Trophoblast cell (in vitro differentiated cells and primary cell): ENCODE results near the gene N4BP2L2.

ENCODE experiments used
- DNase-seq, 2 donors: peaks; one replicate each; pipeline ENCODE4 v3.0.0-alpha.2; 2016
- H2AFZ ChIP-seq: 2 replicates; pipeline ENCODE4 v1.6.1; 2013; ENCODE audit warnings: low read length, moderate library complexity, mild to moderate bottlenecking; ENCODE audit not compliant: insufficient read depth, poor library complexity
- H2AK5ac ChIP-seq: 2 replicates; pipeline ENCODE4 v1.6.1; 2013; ENCODE audit warnings: mild to moderate bottlenecking, low read length
- H2BK120ac ChIP-seq: 2 replicates; pipeline ENCODE4 v1.6.1; 2013; ENCODE audit warnings: low read length, mild to moderate bottlenecking, moderate library complexity; ENCODE audit not compliant: insufficient read depth, poor library complexity
- H2BK12ac ChIP-seq: 2 replicates; pipeline ENCODE4 v1.6.1; 2013; ENCODE audit warnings: mild to moderate bottlenecking, low read length, moderate library complexity
- H2BK5ac ChIP-seq: 2 replicates; pipeline ENCODE4 v1.6.1; 2013; ENCODE audit warnings: low read length, low read depth, moderate library complexity, mild to moderate bottlenecking; ENCODE audit not compliant: poor library complexity
- H3K14ac ChIP-seq: 2 replicates; pipeline ENCODE4 v1.6.1; 2013; ENCODE audit warnings: mild to moderate bottlenecking, low read length
- H3K18ac ChIP-seq: 2 replicates; pipeline ENCODE4 v1.6.1; 2013; ENCODE audit warnings: mild to moderate bottlenecking, low read length
- H3K23ac ChIP-seq: 2 replicates; pipeline ENCODE4 v1.6.1; 2013; ENCODE audit warnings: low read length
- H3K27ac ChIP-seq: 2 replicates; pipeline ENCODE4 v1.5.1; 2013; ENCODE audit warnings: low read depth, mild to moderate bottlenecking, inconsistent platforms, low read length, moderate library complexity
- H3K27me3 ChIP-seq: 2 replicates; pipeline ENCODE4 v1.6.1; 2013; ENCODE audit warnings: inconsistent platforms, mild to moderate bottlenecking, low read length, moderate library complexity; ENCODE audit not compliant: insufficient read depth
- H3K36me3 ChIP-seq, 2 experiments: 1 replicate in 1 of 2; 2 replicates in 1 of 2; pipeline ENCODE4 v1.6.1; 2013; ENCODE audit warnings: low read length in 2 of 2, mild to moderate bottlenecking in 2 of 2, moderate library complexity in 1 of 2; ENCODE audit not compliant: insufficient read depth in 2 of 2, control insufficient read depth in 1 of 2
- H3K4ac ChIP-seq: 2 replicates; pipeline ENCODE4 v1.6.1; 2013; ENCODE audit warnings: low read depth, mild to moderate bottlenecking, low read length, moderate library complexity
- H3K4me1 ChIP-seq, 2 experiments: 1 replicate in 1 of 2; 2 replicates in 1 of 2; pipeline ENCODE4 v1.6.1; 2013; ENCODE audit warnings: low read length in 2 of 2, mild to moderate bottlenecking in 2 of 2, moderate library complexity in 1 of 2; ENCODE audit not compliant: insufficient read depth in 2 of 2, control insufficient read depth in 1 of 2
- H3K4me2 ChIP-seq: 2 replicates; pipeline ENCODE4 v1.6.1; 2013; ENCODE audit warnings: inconsistent platforms, mild to moderate bottlenecking, low read length, moderate library complexity
- H3K4me3 ChIP-seq: 2 replicates; pipeline ENCODE4 v1.5.1; 2013; ENCODE audit warnings: mild to moderate bottlenecking, low read depth, low read length, inconsistent platforms
- H3K79me1 ChIP-seq: one replicate; pipeline ENCODE4 v1.6.1; 2013; ENCODE audit warnings: low read length
- H3K79me2 ChIP-seq: 2 replicates; pipeline ENCODE4 v1.6.1; 2013; ENCODE audit warnings: low read length, mild to moderate bottlenecking; ENCODE audit not compliant: control insufficient read depth, insufficient read depth, poor library complexity
- H3K9ac ChIP-seq: 2 replicates; pipeline ENCODE4 v1.6.1; 2013; ENCODE audit warnings: mild to moderate bottlenecking, low read length
- H3K9me3 ChIP-seq: 2 replicates; pipeline ENCODE4 v1.6.1; 2013; ENCODE audit warnings: low read depth, mild to moderate bottlenecking, control low read depth, inconsistent platforms, low read length; ENCODE audit not compliant: insufficient read depth
- H4K12ac ChIP-seq: 2 replicates; pipeline ENCODE4 v1.6.1; 2013; ENCODE audit warnings: low read depth, mild to moderate bottlenecking, low read length, moderate library complexity
- H4K8ac ChIP-seq: 2 replicates; pipeline ENCODE4 v1.6.1; 2013; ENCODE audit warnings: low read depth, mild to moderate bottlenecking, low read length, moderate library complexity
- H4K91ac ChIP-seq: one replicate; pipeline ENCODE4 v1.6.1; 2013; ENCODE audit warnings: low read depth, mild to moderate bottlenecking, low read length, moderate library complexity
- WGBS: extraction: QIAGEN DNeasy Blood & Tissue Kit; methylation state at CpG from one replicate; pipeline ENCODE4 v1.1.7; 2013; ENCODE audit warnings: missing lambda C conversion rate; ENCODE audit not compliant: insufficient read length, insufficient coverage; ENCODE audit errors: extremely low coverage; 5-methylcytosine and 5-hydroxymethylcytosine counted together

Gene N4BP2L2

DNA sequence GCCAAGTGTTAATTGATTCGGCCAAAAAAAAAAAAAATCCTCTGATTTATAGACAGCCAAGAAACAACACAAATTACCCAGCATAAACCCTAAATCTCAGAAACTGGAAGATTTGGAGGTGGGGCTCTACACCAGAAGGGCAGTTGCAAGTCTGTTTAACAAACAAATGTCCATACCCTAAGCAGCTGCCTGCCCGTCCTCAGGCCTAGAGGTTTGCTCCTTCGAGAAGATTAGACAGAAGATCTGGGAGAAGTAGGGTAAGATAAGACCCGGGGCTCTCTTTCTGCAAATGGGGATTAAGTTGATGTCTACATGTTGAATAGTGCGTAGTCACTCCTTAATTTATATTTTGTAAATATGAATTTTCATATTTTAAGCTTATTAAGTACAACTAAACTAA is 107.2 kb downstream of the N4BP2L2 start:
- no peak overlapping the region for H3K4me2 ChIP-seq
- no peak overlapping the region for H3K18ac ChIP-seq
- DNase-seq, result no peak
- no peak overlapping the region for H2AK5ac ChIP-seq
- H3K4me1 ChIP-seq, result peaks cover 3% of the 10 kb centered on the region in 2 experiments
- H3K79me2 ChIP-seq, result no peaks in the 10 kb centered on the region
- no peak overlapping the region for H2AFZ ChIP-seq
- no peak overlapping the region for H2BK12ac ChIP-seq
- H3K9ac ChIP-seq, result no peak overlapping the region
- H4K91ac ChIP-seq, result no peak overlapping the region
- peaks cover 2% of the 10 kb centered on the region for H3K9me3 ChIP-seq
- H2BK120ac ChIP-seq, result no peak overlapping the region
- no peak overlapping the region for H3K4ac ChIP-seq
- H4K8ac ChIP-seq, result no peak overlapping the region
- H3K14ac ChIP-seq, result no peak overlapping the region
- H2BK5ac ChIP-seq, result no peak overlapping the region
- peaks cover 2% of the 10 kb centered on the region in 2 experiments for H3K36me3 ChIP-seq
- no peak overlapping the region for H4K12ac ChIP-seq
- H3K79me1 ChIP-seq, result no peaks in the 10 kb centered on the region
- no peak overlapping the region for H3K27ac ChIP-seq
- no peak overlapping the region for H3K4me3 ChIP-seq
- no peak overlapping the region for H3K23ac ChIP-seq
- WGBS, result no CpG with 5 or more reads among the region's 5 CpGs
- H3K27me3 ChIP-seq, result peaks cover 5% of the 10 kb centered on the region

DNA sequence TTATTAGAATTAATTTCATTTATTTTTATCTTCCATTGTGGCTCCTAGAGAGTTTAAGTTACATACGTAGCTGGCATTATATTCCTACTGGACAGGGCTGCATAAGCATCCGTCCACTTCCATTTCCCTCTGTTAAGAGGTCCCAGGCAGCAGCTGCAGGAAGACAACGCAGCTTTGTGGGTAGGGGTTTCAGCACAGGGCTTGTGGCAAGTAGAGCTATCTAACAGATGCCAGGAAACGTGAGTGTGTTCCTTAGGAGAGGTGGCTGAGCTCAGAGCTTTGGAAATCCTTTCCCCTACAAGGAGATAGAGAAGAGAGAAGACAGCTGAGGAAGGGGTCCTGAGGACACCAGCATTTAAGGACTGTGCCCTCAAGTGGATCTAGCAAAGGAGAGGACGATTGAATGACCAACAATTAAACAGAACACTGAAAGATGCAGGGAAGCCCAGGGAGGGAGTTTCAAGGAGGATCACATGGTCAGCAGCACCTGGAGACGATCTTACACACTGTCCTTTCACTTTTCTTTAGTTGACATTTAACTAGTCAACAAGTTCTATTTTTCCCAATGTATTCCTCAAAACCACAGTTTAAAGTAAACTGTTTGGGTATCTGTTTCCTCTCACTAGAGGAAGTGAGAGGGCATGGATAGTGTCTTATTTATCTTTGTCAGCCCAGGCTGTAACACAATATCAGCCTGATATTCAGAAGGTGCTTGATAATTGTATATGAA is 108.4 kb downstream of the N4BP2L2 start:
- H3K36me3 ChIP-seq, result peaks cover 2% of the 10 kb centered on the region in 2 experiments
- no peak overlapping the region for H3K9ac ChIP-seq
- H3K23ac ChIP-seq, result no peak overlapping the region
- H2BK12ac ChIP-seq, result no peak overlapping the region
- no peak overlapping the region for H2AFZ ChIP-seq
- no peaks in the 10 kb centered on the region for H3K79me2 ChIP-seq
- no peak overlapping the region for H3K4ac ChIP-seq
- H3K4me1 ChIP-seq, result peaks cover 3% of the 10 kb centered on the region in 2 experiments
- no peak overlapping the region for H2AK5ac ChIP-seq
- no peak for DNase-seq
- no peak overlapping the region for H2BK5ac ChIP-seq
- no peak overlapping the region for H3K14ac ChIP-seq
- H4K8ac ChIP-seq, result no peak overlapping the region
- H4K12ac ChIP-seq, result no peak overlapping the region
- H3K18ac ChIP-seq, result no peak overlapping the region
- no CpG with 5 or more reads among the region's 6 CpGs for WGBS
- no peaks in the 10 kb centered on the region for H3K79me1 ChIP-seq
- H3K27ac ChIP-seq, result no peak overlapping the region
- no peak overlapping the region for H4K91ac ChIP-seq
- peaks cover 2% of the 10 kb centered on the region for H3K9me3 ChIP-seq
- peaks cover 5% of the 10 kb centered on the region for H3K27me3 ChIP-seq
- H3K4me3 ChIP-seq, result no peak overlapping the region
- no peak overlapping the region for H2BK120ac ChIP-seq
- no peak overlapping the region for H3K4me2 ChIP-seq

DNA sequence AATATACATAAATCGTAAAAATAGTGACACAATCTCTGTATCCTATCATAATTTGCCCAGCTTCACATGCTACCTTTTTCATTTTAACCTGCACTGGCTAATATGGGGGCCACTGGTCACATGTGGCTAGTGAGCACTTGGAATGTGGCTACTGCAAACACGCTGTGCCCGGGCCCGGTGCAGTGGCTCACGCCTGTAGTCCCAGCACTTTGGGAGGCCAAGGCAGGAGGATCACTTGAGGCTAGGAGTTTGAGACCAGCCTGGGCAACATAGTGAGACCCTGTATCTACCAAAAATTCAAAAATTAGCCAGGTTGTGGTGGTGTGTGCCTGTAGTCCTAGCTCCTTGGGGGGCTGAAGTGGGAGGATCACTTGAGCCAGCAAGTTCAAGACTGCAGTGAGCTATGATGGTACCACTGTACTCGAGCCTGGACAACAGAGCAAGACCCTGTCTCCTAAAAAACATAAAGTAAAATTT is 109.1 kb downstream of the N4BP2L2 start:
- Histone ChIP-seq H2BK120ac (no peak overlapping the region), H4K12ac (no peak overlapping the region), H2BK5ac (no peak overlapping the region), H4K8ac (no peak overlapping the region), H3K27ac (no peak overlapping the region), H3K18ac (no peak overlapping the region), H4K91ac (no peak overlapping the region), H2BK12ac (no peak overlapping the region), H3K23ac (no peak overlapping the region), H2AFZ (no peak overlapping the region), H3K14ac (no peak overlapping the region), H3K27me3 (peaks cover 5% of the 10 kb centered on the region), H3K4me3 (no peak overlapping the region), H3K79me1 (no peaks in the 10 kb centered on the region), H3K79me2 (no peaks in the 10 kb centered on the region), H2AK5ac (no peak overlapping the region), H3K4me1 (peaks cover 3% of the 10 kb centered on the region in 2 experiments), H3K4ac (no peak overlapping the region), H3K9me3 (peaks cover 2% of the 10 kb centered on the region), H3K36me3 (peaks cover 0 to 2% of the 10 kb centered on the region in 2 experiments), H3K4me2 (no peak overlapping the region), H3K9ac (no peak overlapping the region)
- no CpG with 5 or more reads among the region's 6 CpGs for WGBS
- no peak for DNase-seq

DNA sequence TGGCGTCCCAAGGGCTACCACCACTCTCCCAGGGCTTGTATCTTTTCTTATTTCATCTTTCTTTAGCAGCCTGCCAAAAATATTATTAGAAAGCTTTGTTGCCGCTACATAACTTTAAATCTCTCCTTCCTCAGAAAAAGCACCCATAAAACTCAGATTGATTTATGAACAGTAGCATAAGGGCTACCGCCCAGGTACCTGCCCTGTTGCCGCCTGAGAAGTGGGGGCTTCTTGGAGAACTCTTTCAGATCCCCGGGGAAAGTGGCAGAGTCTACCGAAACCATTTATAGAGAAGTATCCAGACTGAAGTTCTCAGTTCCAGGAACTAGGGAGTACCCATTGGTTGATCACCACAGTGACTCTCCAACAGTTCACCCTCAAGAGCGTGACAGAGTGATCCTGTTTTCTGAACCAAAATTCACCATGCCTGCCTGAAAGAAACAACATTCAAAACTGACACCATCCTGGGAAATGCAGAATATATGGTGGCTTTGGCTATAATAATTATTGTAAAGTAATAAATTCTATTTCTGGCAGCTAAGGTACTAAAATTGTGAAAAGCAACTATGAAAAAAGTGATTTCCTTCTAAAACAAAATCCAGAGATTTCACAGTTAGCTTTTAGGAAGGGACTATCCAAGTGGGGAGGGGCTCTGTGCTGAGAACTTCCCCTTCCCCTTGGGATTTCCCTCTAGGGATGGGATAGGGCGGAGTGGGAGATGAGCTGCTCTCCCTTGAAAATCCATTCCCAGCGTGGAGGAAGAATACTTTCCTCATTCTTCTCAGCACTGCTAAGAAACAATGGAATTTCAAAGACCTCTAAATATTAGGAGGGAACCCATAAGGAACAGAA is 109.8 kb downstream of the N4BP2L2 start:
- no peak overlapping the region for H3K23ac ChIP-seq
- peak overlapping the region; percentile 80 for H3K4me3 ChIP-seq
- H3K4me1 ChIP-seq, result peaks cover 3% of the 10 kb centered on the region in 2 experiments
- peak overlapping the region; percentile 64 for H4K12ac ChIP-seq
- H3K18ac ChIP-seq, result no peak overlapping the region
- no peaks in the 10 kb centered on the region for H3K79me2 ChIP-seq
- H2AK5ac ChIP-seq, result no peak overlapping the region
- H3K4me2 ChIP-seq, result peak overlapping the region; percentile 100
- H3K9ac ChIP-seq, result no peak overlapping the region
- H4K91ac ChIP-seq, result no peak overlapping the region
- no peak overlapping the region for H2BK120ac ChIP-seq
- peak in 1 of 2 donors; percentile 18 for DNase-seq
- H3K36me3 ChIP-seq, result peaks cover 0 to 2% of the 10 kb centered on the region in 2 experiments
- no peak overlapping the region for H3K27ac ChIP-seq
- H3K4ac ChIP-seq, result no peak overlapping the region
- no CpG with 5 or more reads among the region's 9 CpGs for WGBS
- H3K14ac ChIP-seq, result no peak overlapping the region
- peaks cover 2% of the 10 kb centered on the region for H3K9me3 ChIP-seq
- no peak overlapping the region for H2BK12ac ChIP-seq
- H3K79me1 ChIP-seq, result no peaks in the 10 kb centered on the region
- H2BK5ac ChIP-seq, result no peak overlapping the region
- H4K8ac ChIP-seq, result peak overlapping the region; percentile 57
- peak overlapping the region; percentile 88 for H2AFZ ChIP-seq
- H3K27me3 ChIP-seq, result peaks cover 5% of the 10 kb centered on the region
